ENCODE data around the gene LSR.
"Not testable (repeated sequence)": the region's sequence is repeated elsewhere in the genome, so short reads cannot be mapped to it uniquely, and the experiment has no call there.

The LSR gene

GRCh38 chr19:35217649-35217990 is 31.2 kb upstream of the LSR start:
- no peak for DNase-seq

- no peak for DNase-seq
These were observed 29.8 kb upstream of the LSR start for GRCh38 chr19:35219008-35219407.

GRCh38 chr19:35220315-35220921 is 28.4 kb upstream of the LSR start:
- no peak for DNase-seq

- DNase-seq = not testable (repeated sequence)
These were observed 27.7 kb upstream of the LSR start for GRCh38 chr19:35220973-35221590.

- no peak for DNase-seq
These were observed 26.3 kb upstream of the LSR start for GRCh38 chr19:35222373-35223015.

- DNase-seq = no peak
These were observed 25.6 kb upstream of the LSR start for GRCh38 chr19:35223084-35223790.

GRCh38 chr19:35223862-35224505 is 24.8 kb upstream of the LSR start:
- DNase-seq = no peak

- no peak for DNase-seq
These were observed 23.9 kb upstream of the LSR start for GRCh38 chr19:35224681-35225571.

GRCh38 chr19:35225951-35226350 is 22.9 kb upstream of the LSR start:
- no peak for DNase-seq

GRCh38 chr19:35226748-35227147 is 22.1 kb upstream of the LSR start:
- DNase-seq = no peak

GRCh38 chr19:35228177-35228930 is 20.4 kb upstream of the LSR start, which contains the start of gene FAM187B:
Gene FAM187B (minus strand): TSS chr19:35228739. CDS start chr19:35228680, 59 bp downstream.
- no peak for DNase-seq

GRCh38 chr19:35229601-35230000 is 19.2 kb upstream of the LSR start:
- DNase-seq = no peak

- DNase-seq = no peak
These were observed 16.7 kb upstream of the LSR start for GRCh38 chr19:35231956-35232645.

- no peak for DNase-seq
These were observed 15.9 kb upstream of the LSR start for GRCh38 chr19:35232912-35233311.

GRCh38 chr19:35236638-35237400 is 12.0 kb upstream of the LSR start:
- DNase-seq = no peak

- not testable (repeated sequence) for DNase-seq
These were observed 9.2 kb upstream of the LSR start for GRCh38 chr19:35239597-35239996.

GRCh38 chr19:35240327-35240726 is 8.5 kb upstream of the LSR start:
- DNase-seq = no peak

- no peak for DNase-seq
These were observed 7.4 kb upstream of the LSR start for GRCh38 chr19:35241417-35241816.

GRCh38 chr19:35246466-35247092 is 2.2 kb upstream of the LSR start:
- DNase-seq = no peak

Data from activated CD4-positive, CD25-positive, alpha-beta regulatory T cell (primary cell).